Osteoblast (primary cell): ENCODE results near the gene VSTM2B. TPM values are rescaled to one million over a fixed set of nuclear protein-coding genes. Genes with fewer than 3 reads are reported as not detected.

Experiments used
- DNase-seq: peaks from one replicate; pipeline ENCODE4 v3.0.0; 2011; ENCODE audit warnings: low spot score, mixed read lengths; ENCODE audit not compliant: insufficient read length; ENCODE audit errors: missing footprints
- H2AFZ ChIP-seq: 2 replicates; pipeline ENCODE4 v1.6.0; 2011; ENCODE audit warnings: mild to moderate bottlenecking, low read length
- H3K27ac ChIP-seq: 2 replicates; pipeline ENCODE4 v1.5.1; 2011; ENCODE audit warnings: mild to moderate bottlenecking, low read depth, low read length, moderate library complexity
- H3K27me3 ChIP-seq: 2 replicates; pipeline ENCODE4 v1.6.0; 2012; ENCODE audit warnings: mild to moderate bottlenecking, control low read depth, inconsistent platforms, low read length, moderate library complexity; ENCODE audit not compliant: insufficient read depth
- H3K36me3 ChIP-seq: 2 replicates; pipeline ENCODE4 v1.5.1; 2011; ENCODE audit warnings: mild to moderate bottlenecking, low read length, control low read depth, moderate library complexity; ENCODE audit not compliant: insufficient read depth
- H3K4me1 ChIP-seq: 2 replicates; pipeline ENCODE4 v1.5.1; 2011; ENCODE audit warnings: mild to moderate bottlenecking, low read length, control low read depth, moderate library complexity; ENCODE audit not compliant: insufficient read depth
- H3K4me2 ChIP-seq: 2 replicates; pipeline ENCODE4 v1.6.0; 2011; ENCODE audit warnings: mild to moderate bottlenecking, low read length; ENCODE audit not compliant: insufficient read depth
- H3K4me3 ChIP-seq: fragments of 200-600 bp; sonication (generic); 3 replicates; pipeline ENCODE4 v1.5.1; 2012; ENCODE audit warnings: mild to moderate bottlenecking, low read length, inconsistent platforms; ENCODE audit not compliant: insufficient read depth
- H3K79me2 ChIP-seq: 2 replicates; pipeline ENCODE4 v1.6.0; 2012; ENCODE audit warnings: mild to moderate bottlenecking, low read length, control low read depth, inconsistent platforms; ENCODE audit not compliant: insufficient read depth
- H3K9me3 ChIP-seq: 2 replicates; pipeline ENCODE4 v1.5.1; 2011; ENCODE audit warnings: low read depth, low read length, control low read depth
- H4K20me1 ChIP-seq: 2 replicates; pipeline ENCODE4 v1.6.0; 2012; ENCODE audit warnings: mild to moderate bottlenecking, low read length, control low read depth; ENCODE audit not compliant: insufficient read depth
- CTCF ChIP-seq: IDR thresholded peaks from 2 replicates; pipeline ENCODE4 v1.5.1; 2011; ENCODE audit warnings: mild to moderate bottlenecking, low read depth, low read length, moderate library complexity; ENCODE audit errors: extremely low read depth
- total RNA-seq: library from RNA; depleted of rRNA; stranded (reverse); fragments of >200 nt; gene quantifications from 2 replicates; pipeline ENCODE4 v1.2.3, GENCODE V29; 2012

VSTM2B gene
- total RNA-seq, 1 donor, result not detected

GRCh38 chr19:29519146-29519545 lies 6.6 kb upstream of the VSTM2B start:
- H3K27me3 ChIP-seq, result peaks cover 5% of the 10 kb centered on the region
- no peak overlapping the region for H3K4me3 ChIP-seq
- DNase-seq, result no peak
- no peak overlapping the region for H3K4me2 ChIP-seq
- H3K27ac ChIP-seq, result no peak overlapping the region
- H3K9me3 ChIP-seq, result no peaks in the 10 kb centered on the region
- TF ChIP-seq CTCF, result no peak
- no peak overlapping the region for H2AFZ ChIP-seq
- no peaks in the 10 kb centered on the region for H3K4me1 ChIP-seq
- H3K79me2 ChIP-seq, result no peaks in the 10 kb centered on the region
- H4K20me1 ChIP-seq, result no peaks in the 10 kb centered on the region
- no peaks in the 10 kb centered on the region for H3K36me3 ChIP-seq

- Histone ChIP-seq H3K4me2 (no peak overlapping the region), H3K27me3 (peaks cover 8% of the 10 kb centered on the region), H3K4me3 (no peak overlapping the region), H3K36me3 (no peaks in the 10 kb centered on the region), H2AFZ (no peak overlapping the region), H3K79me2 (no peaks in the 10 kb centered on the region), H3K9me3 (no peaks in the 10 kb centered on the region), H3K4me1 (no peaks in the 10 kb centered on the region), H4K20me1 (no peaks in the 10 kb centered on the region), H3K27ac (no peak overlapping the region)
- DNase-seq, result no peak
- TF ChIP-seq CTCF, result no peak
Observed at GRCh38 chr19:29519931-29520330, 5.9 kb upstream of the VSTM2B start.

- H3K4me3 ChIP-seq, result no peak overlapping the region
- no peaks in the 10 kb centered on the region for H3K79me2 ChIP-seq
- H3K27me3 ChIP-seq, result peaks cover 10% of the 10 kb centered on the region
- no peaks in the 10 kb centered on the region for H3K4me1 ChIP-seq
- no peak for TF ChIP-seq CTCF
- no peak overlapping the region for H3K27ac ChIP-seq
- DNase-seq, result no peak
- H3K9me3 ChIP-seq, result no peaks in the 10 kb centered on the region
- H4K20me1 ChIP-seq, result no peaks in the 10 kb centered on the region
- H3K36me3 ChIP-seq, result no peaks in the 10 kb centered on the region
- H2AFZ ChIP-seq, result no peak overlapping the region
- no peak overlapping the region for H3K4me2 ChIP-seq
Observed at GRCh38 chr19:29520390-29520789, 5.4 kb upstream of the VSTM2B start.

- Histone ChIP-seq H3K36me3 (no peaks in the 10 kb centered on the region), H2AFZ (no peak overlapping the region), H3K27me3 (peaks cover 11% of the 10 kb centered on the region), H3K27ac (no peak overlapping the region), H4K20me1 (no peaks in the 10 kb centered on the region), H3K4me2 (no peak overlapping the region), H3K4me1 (no peaks in the 10 kb centered on the region), H3K9me3 (no peaks in the 10 kb centered on the region), H3K79me2 (no peaks in the 10 kb centered on the region), H3K4me3 (no peak overlapping the region)
- peak; percentile 71 for DNase-seq
- no peak for TF ChIP-seq CTCF
Observed at GRCh38 chr19:29521291-29522075, 4.3 kb upstream of the VSTM2B start.
